ENCODE measurements around the gene HHIPL1. TPM values are rescaled to one million over a fixed set of nuclear protein-coding genes. Genes with fewer than 3 reads are reported as not detected.

The HHIPL1 gene
- total RNA-seq, 1 donor from 2014 or later = 0.32 TPM

- no peak overlapping the region for H3K9ac ChIP-seq
- H3K9me3 Mint-ChIP-seq = no peaks in the 10 kb centered on the region
- H3K79me2 ChIP-seq (ENCODE audit: low read depth) = no peaks in the 10 kb centered on the region
- H3K36me3 Mint-ChIP-seq = no peaks in the 10 kb centered on the region
- peak overlapping the region; percentile 96 for H3K27ac ChIP-seq
- H3K27ac Mint-ChIP-seq = peak overlapping the region; percentile 97
- no peak overlapping the region for H2AFZ ChIP-seq (replicated peaks)
- H3K4me1 Mint-ChIP-seq = peaks cover 65% of the 10 kb centered on the region
- peak overlapping the region; percentile 69 for H3K4me2 ChIP-seq
- TF ChIP-seq EZH2 (IDR thresholded peaks at IDR 0.05) (no peak), EZH2phosphoT487 (IDR thresholded peaks at IDR 0.05) (no peak), CTCF (IDR thresholded peaks at IDR 0.05) (no peak)
- H3K4me3 Mint-ChIP-seq = peak overlapping the region; percentile 71
- no peaks in the 10 kb centered on the region for H4K20me1 ChIP-seq (ENCODE audit: low read depth)
- H3K27me3 Mint-ChIP-seq (ENCODE audit: insufficient read depth, low read depth) = peaks cover 15% of the 10 kb centered on the region
- no peaks in the 10 kb centered on the region for H3K27me3 ChIP-seq
- no peaks in the 10 kb centered on the region for H3K36me3 ChIP-seq
- H3K4me3 ChIP-seq = peak overlapping the region; percentile 16
- H3F3A ChIP-seq (ENCODE audit: low read depth) = peaks cover 47% of the 10 kb centered on the region
- H3K4me1 ChIP-seq = peaks cover 53% of the 10 kb centered on the region
- H3K9me3 ChIP-seq (ENCODE audit: low read depth) = no peaks in the 10 kb centered on the region
- peak; percentile 94 for DNase-seq (ENCODE audit: low spot score)
Measured at GRCh38 chr14:99671235-99672224, 26.6 kb downstream of the HHIPL1 start.

- Histone ChIP-seq H3K79me2 (ENCODE audit: low read depth) (no peaks in the 10 kb centered on the region), H3K9ac (no peak overlapping the region), H3K4me1 (peaks cover 47% of the 10 kb centered on the region), H3K9me3 (ENCODE audit: low read depth) (no peaks in the 10 kb centered on the region), H3K27ac (peak overlapping the region; percentile 96), H3K27me3 (no peaks in the 10 kb centered on the region), H3K4me2 (peak overlapping the region; percentile 69), H3F3A (ENCODE audit: low read depth) (peaks cover 47% of the 10 kb centered on the region), H3K4me3 (no peak overlapping the region), H4K20me1 (ENCODE audit: low read depth) (no peaks in the 10 kb centered on the region), H3K36me3 (no peaks in the 10 kb centered on the region), H2AFZ (replicated peaks) (no peak overlapping the region)
- no peaks in the 10 kb centered on the region for H3K36me3 Mint-ChIP-seq
- TF ChIP-seq CTCF (IDR thresholded peaks at IDR 0.05) (no peak), EZH2phosphoT487 (IDR thresholded peaks at IDR 0.05) (no peak), EZH2 (IDR thresholded peaks at IDR 0.05) (no peak)
- H3K9me3 Mint-ChIP-seq = no peaks in the 10 kb centered on the region
- peak overlapping the region; percentile 12 for H3K4me3 Mint-ChIP-seq
- H3K27ac Mint-ChIP-seq = peak overlapping the region; percentile 97
- DNase-seq (ENCODE audit: low spot score) = no peak
- peaks cover 8% of the 10 kb centered on the region for H3K27me3 Mint-ChIP-seq (ENCODE audit: insufficient read depth, low read depth)
- peaks cover 54% of the 10 kb centered on the region for H3K4me1 Mint-ChIP-seq
Measured at GRCh38 chr14:99672506-99673304, 27.8 kb downstream of the HHIPL1 start.

GRCh38 chr14:99673305-99674063, 28.6 kb downstream of the HHIPL1 start:
- Mint-ChIP-seq H3K4me1 (peaks cover 47% of the 10 kb centered on the region), H3K9me3 (peaks cover 7% of the 10 kb centered on the region), H3K27ac (peak overlapping the region; percentile 97), H3K27me3 (ENCODE audit: insufficient read depth, low read depth) (peaks cover 4% of the 10 kb centered on the region), H3K36me3 (peaks cover 4% of the 10 kb centered on the region), H3K4me3 (no peak overlapping the region)
- H3K27ac ChIP-seq = no peak overlapping the region
- no peak overlapping the region for H3K4me3 ChIP-seq
- TF ChIP-seq EZH2 (IDR thresholded peaks at IDR 0.05) = no peak
- no peak for TF ChIP-seq CTCF (IDR thresholded peaks at IDR 0.05)
- no peak for TF ChIP-seq EZH2phosphoT487 (IDR thresholded peaks at IDR 0.05)
- no peak overlapping the region for H3K9ac ChIP-seq
- H3K4me2 ChIP-seq = peak overlapping the region; percentile 19
- H2AFZ ChIP-seq (replicated peaks) = no peak overlapping the region
- peaks cover 47% of the 10 kb centered on the region for H3F3A ChIP-seq (ENCODE audit: low read depth)
- H3K27me3 ChIP-seq = no peaks in the 10 kb centered on the region
- no peaks in the 10 kb centered on the region for H3K36me3 ChIP-seq
- no peaks in the 10 kb centered on the region for H3K9me3 ChIP-seq (ENCODE audit: low read depth)
- DNase-seq (ENCODE audit: low spot score) = no peak
- H3K4me1 ChIP-seq = peaks cover 40% of the 10 kb centered on the region
- no peaks in the 10 kb centered on the region for H3K79me2 ChIP-seq (ENCODE audit: low read depth)
- H4K20me1 ChIP-seq (ENCODE audit: low read depth) = no peaks in the 10 kb centered on the region
